GM12878 (cell line): Measurements from ENCODE around the gene TSPAN15.

Experiments used
- CTCF ChIP-seq, 3 experiments: IDR thresholded peaks in 2 of 3; conservative IDR thresholded peaks in 1 of 3; 2 replicates each; pipeline ENCODE4 v1.5.1; 2011; ENCODE audit warnings: low read depth in 3 of 3, low read length in 3 of 3, mild to moderate bottlenecking in 3 of 3, control low read depth in 2 of 3, moderate library complexity in 2 of 3, inconsistent platforms in 1 of 3, mixed read lengths in 1 of 3; ENCODE audit not compliant: control insufficient read depth in 2 of 3, insufficient read depth in 1 of 3; ENCODE audit errors: extremely low read depth in 1 of 3
- GABPA ChIP-seq: IDR thresholded peaks from 2 replicates; pipeline ENCODE4 v1.6.1; 2014; ENCODE audit warnings: antibody characterized with exemption, low read depth, mild to moderate bottlenecking, inconsistent platforms
- MTA3 ChIP-seq: IDR thresholded peaks from 2 replicates; pipeline ENCODE4 v1.6.1; 2012; ENCODE audit warnings: low read length, inconsistent platforms, borderline replicate concordance
- POLR2AphosphoS5 ChIP-seq: IDR thresholded peaks from 2 replicates; pipeline ENCODE4 v1.6.1; 2011; ENCODE audit warnings: mild to moderate bottlenecking, low read length, inconsistent platforms
- SIX5 ChIP-seq: IDR thresholded peaks from 2 replicates; pipeline ENCODE4 v1.6.1; 2011; ENCODE audit warnings: mild to moderate bottlenecking, low read depth, low read length, moderate library complexity; ENCODE audit not compliant: severe bottlenecking
- SUZ12 ChIP-seq: fragments of 200-600 bp; sonication (generic); IDR thresholded peaks from one replicate; pipeline ENCODE4 v1.6.1; 2018; ENCODE audit warnings: antibody characterized with exemption, mild to moderate bottlenecking; ENCODE audit not compliant: unreplicated experiment
- ZNF217 ChIP-seq: fragments of 450-650 bp; IDR thresholded peaks from 2 replicates; pipeline ENCODE4 v1.6.1; 2017; ENCODE audit warnings: antibody characterized with exemption, mild to moderate bottlenecking
- ZNF274 ChIP-seq: IDR thresholded peaks from one replicate; pipeline ENCODE4 v1.8.0; 2011; ENCODE audit not compliant: insufficient read length, insufficient read depth
- TF ChIP-seq, protein P1 (sequence below): fragments of 150-350 bp; IDR thresholded peaks from 2 replicates; pipeline ENCODE4 v1.6.1; 2016; ENCODE audit warnings: low read depth, low read length

DNA sequence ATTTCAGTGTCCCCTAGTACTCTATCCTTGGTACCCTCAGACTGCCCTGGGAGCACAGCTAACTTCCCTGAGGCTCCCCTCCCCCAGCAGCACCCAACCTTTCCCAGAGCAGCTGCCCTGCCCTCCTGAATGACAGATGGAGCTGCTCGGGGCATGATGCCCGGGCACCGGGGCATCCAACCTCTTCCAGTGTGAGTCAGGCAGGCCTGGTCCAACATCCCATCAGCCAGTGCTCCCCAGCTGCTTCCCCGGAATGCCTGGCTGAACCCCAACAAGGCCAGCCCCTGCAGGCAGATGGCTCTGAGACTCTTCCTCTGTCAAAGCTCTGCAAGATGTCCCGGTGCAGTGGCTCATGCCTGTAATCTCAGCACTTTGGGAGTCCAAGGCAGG lies 11.9 kb upstream of the TSPAN15 start:
- no peak for TF ChIP-seq CTCF (IDR thresholded peaks at IDR 0.05 in 2 of 3, conservative IDR thresholded peaks at IDR 0.05 in 1 of 3; ENCODE audit: control insufficient read depth in 2 of 3, extremely low read depth in 1 of 3, insufficient read depth in 1 of 3, low read depth in 3 of 3, low read length in 3 of 3)
- no peak for TF ChIP-seq ZNF217
- TF ChIP-seq GABPA, result no peak
- no peak for TF ChIP-seq SUZ12
- no peak for TF ChIP-seq MTA3
- TF ChIP-seq, protein P1, sequence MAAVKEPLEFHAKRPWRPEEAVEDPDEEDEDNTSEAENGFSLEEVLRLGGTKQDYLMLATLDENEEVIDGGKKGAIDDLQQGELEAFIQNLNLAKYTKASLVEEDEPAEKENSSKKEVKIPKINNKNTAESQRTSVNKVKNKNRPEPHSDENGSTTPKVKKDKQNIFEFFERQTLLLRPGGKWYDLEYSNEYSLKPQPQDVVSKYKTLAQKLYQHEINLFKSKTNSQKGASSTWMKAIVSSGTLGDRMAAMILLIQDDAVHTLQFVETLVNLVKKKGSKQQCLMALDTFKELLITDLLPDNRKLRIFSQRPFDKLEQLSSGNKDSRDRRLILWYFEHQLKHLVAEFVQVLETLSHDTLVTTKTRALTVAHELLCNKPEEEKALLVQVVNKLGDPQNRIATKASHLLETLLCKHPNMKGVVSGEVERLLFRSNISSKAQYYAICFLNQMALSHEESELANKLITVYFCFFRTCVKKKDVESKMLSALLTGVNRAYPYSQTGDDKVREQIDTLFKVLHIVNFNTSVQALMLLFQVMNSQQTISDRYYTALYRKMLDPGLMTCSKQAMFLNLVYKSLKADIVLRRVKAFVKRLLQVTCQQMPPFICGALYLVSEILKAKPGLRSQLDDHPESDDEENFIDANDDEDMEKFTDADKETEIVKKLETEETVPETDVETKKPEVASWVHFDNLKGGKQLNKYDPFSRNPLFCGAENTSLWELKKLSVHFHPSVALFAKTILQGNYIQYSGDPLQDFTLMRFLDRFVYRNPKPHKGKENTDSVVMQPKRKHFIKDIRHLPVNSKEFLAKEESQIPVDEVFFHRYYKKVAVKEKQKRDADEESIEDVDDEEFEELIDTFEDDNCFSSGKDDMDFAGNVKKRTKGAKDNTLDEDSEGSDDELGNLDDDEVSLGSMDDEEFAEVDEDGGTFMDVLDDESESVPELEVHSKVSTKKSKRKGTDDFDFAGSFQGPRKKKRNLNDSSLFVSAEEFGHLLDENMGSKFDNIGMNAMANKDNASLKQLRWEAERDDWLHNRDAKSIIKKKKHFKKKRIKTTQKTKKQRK, result no peak
- TF ChIP-seq ZNF274, result no peak
- no peak for TF ChIP-seq POLR2AphosphoS5
- no peak for TF ChIP-seq SIX5
